HCEC 1CT (cell line): ENCODE measurements around the gene CUX1.
"Not testable (repeated sequence)": the region's sequence is repeated elsewhere in the genome, so short reads cannot be mapped to it uniquely, and the experiment has no call there.

ENCODE experiments used
- DNase-seq: peaks from one replicate; pipeline ENCODE4 v3.0.0-alpha.2; 2017

The CUX1 gene

GRCh38 chr7:102296514-102296913, 479.1 kb downstream of the CUX1 start:
- DNase-seq: no peak

GRCh38 chr7:102297487-102298218, 480.2 kb downstream of the CUX1 start:
- DNase-seq: no peak

GRCh38 chr7:102300643-102301221, 483.3 kb downstream of the CUX1 start:
- no peak for DNase-seq

GRCh38 chr7:102301367-102301766, 483.9 kb downstream of the CUX1 start:
- not testable (repeated sequence) for DNase-seq

GRCh38 chr7:102302025-102302424, 484.6 kb downstream of the CUX1 start:
- DNase-seq: no peak

GRCh38 chr7:102303669-102304422, 486.4 kb downstream of the CUX1 start:
- no peak for DNase-seq

GRCh38 chr7:102304668-102305067, 487.2 kb downstream of the CUX1 start:
- no peak for DNase-seq

GRCh38 chr7:102305414-102306268, 488.2 kb downstream of the CUX1 start:
- DNase-seq: no peak

GRCh38 chr7:102306916-102307677, 489.7 kb downstream of the CUX1 start:
- DNase-seq: no peak

- no peak for DNase-seq
Observed at GRCh38 chr7:102310414-102310815, 493.0 kb downstream of the CUX1 start.

- no peak for DNase-seq
Observed at GRCh38 chr7:102312317-102312716, 494.9 kb downstream of the CUX1 start.

- DNase-seq: no peak
Observed at GRCh38 chr7:102313997-102314780, 496.8 kb downstream of the CUX1 start.

- DNase-seq: no peak
Observed at GRCh38 chr7:102317231-102318059, 500.0 kb downstream of the CUX1 start.

GRCh38 chr7:102318482-102318971, 501.1 kb downstream of the CUX1 start:
- no peak for DNase-seq

GRCh38 chr7:102319671-102320070, 502.2 kb downstream of the CUX1 start:
- DNase-seq: no peak

- no peak for DNase-seq
Observed at GRCh38 chr7:102320181-102320580, 502.8 kb downstream of the CUX1 start.

GRCh38 chr7:102320601-102321350, 503.4 kb downstream of the CUX1 start:
- no peak for DNase-seq

GRCh38 chr7:102321351-102322201, 504.1 kb downstream of the CUX1 start:
- no peak for DNase-seq
